ENCODE results near the gene EPHB1. TPM values are rescaled to one million over a fixed set of nuclear protein-coding genes. Genes with fewer than 3 reads are reported as not detected.

Gene EPHB1
- polyA plus RNA-seq, 3 donors = 5.1 to 6.2 (median 5.5) TPM

- no peak for DNase-seq (ENCODE audit: extremely low read depth in 1 of 11, low read depth in 9 of 11, low spot score in 4 of 11)
These were observed 123.4 kb downstream of the EPHB1 start for GRCh38 chr3:134918441-134918840.

- DNase-seq (ENCODE audit: extremely low read depth in 1 of 11, low read depth in 9 of 11, low spot score in 4 of 11) = no peak
These were observed 127.0 kb downstream of the EPHB1 start for GRCh38 chr3:134922101-134922500.

- DNase-seq (ENCODE audit: extremely low read depth in 1 of 11, low read depth in 9 of 11, low spot score in 4 of 11) = no peak
These were observed 127.8 kb downstream of the EPHB1 start for GRCh38 chr3:134922866-134923265.

GRCh38 chr3:134923286-134923685 lies 128.2 kb downstream of the EPHB1 start:
- no peak for DNase-seq (ENCODE audit: extremely low read depth in 1 of 11, low read depth in 9 of 11, low spot score in 4 of 11)

GRCh38 chr3:134927599-134927998 lies 132.5 kb downstream of the EPHB1 start:
- no peak for DNase-seq (ENCODE audit: extremely low read depth in 1 of 11, low read depth in 9 of 11, low spot score in 4 of 11)

- DNase-seq (ENCODE audit: extremely low read depth in 1 of 11, low read depth in 9 of 11, low spot score in 4 of 11) = no peak
These were observed 133.3 kb downstream of the EPHB1 start for GRCh38 chr3:134928392-134928791.

GRCh38 chr3:134928819-134929218 lies 133.8 kb downstream of the EPHB1 start:
- no peak for DNase-seq (ENCODE audit: extremely low read depth in 1 of 11, low read depth in 9 of 11, low spot score in 4 of 11)

- no peak for DNase-seq (ENCODE audit: extremely low read depth in 1 of 11, low read depth in 9 of 11, low spot score in 4 of 11)
These were observed 134.9 kb downstream of the EPHB1 start for GRCh38 chr3:134929976-134930375.

GRCh38 chr3:134931045-134931785 lies 136.2 kb downstream of the EPHB1 start:
- DNase-seq (ENCODE audit: extremely low read depth in 1 of 11, low read depth in 9 of 11, low spot score in 4 of 11) = no peak

- no peak for DNase-seq (ENCODE audit: extremely low read depth in 1 of 11, low read depth in 9 of 11, low spot score in 4 of 11)
These were observed 137.0 kb downstream of the EPHB1 start for GRCh38 chr3:134932035-134932434.

GRCh38 chr3:134933997-134934396 lies 138.9 kb downstream of the EPHB1 start:
- no peak for DNase-seq (ENCODE audit: extremely low read depth in 1 of 11, low read depth in 9 of 11, low spot score in 4 of 11)

GRCh38 chr3:134934933-134935332 lies 139.9 kb downstream of the EPHB1 start:
- DNase-seq (ENCODE audit: extremely low read depth in 1 of 11, low read depth in 9 of 11, low spot score in 4 of 11) = no peak

- DNase-seq (ENCODE audit: extremely low read depth in 1 of 11, low read depth in 9 of 11, low spot score in 4 of 11) = peak in 1 of 11 donors; percentile 11
These were observed 142.4 kb downstream of the EPHB1 start for GRCh38 chr3:134937256-134938028.

GRCh38 chr3:134938029-134938525 lies 143.0 kb downstream of the EPHB1 start:
- DNase-seq (ENCODE audit: extremely low read depth in 1 of 11, low read depth in 9 of 11, low spot score in 4 of 11) = no peak

- DNase-seq (ENCODE audit: extremely low read depth in 1 of 11, low read depth in 9 of 11, low spot score in 4 of 11) = no peak
These were observed 144.9 kb downstream of the EPHB1 start for GRCh38 chr3:134939978-134940377.

- DNase-seq (ENCODE audit: extremely low read depth in 1 of 11, low read depth in 9 of 11, low spot score in 4 of 11) = no peak
These were observed 146.8 kb downstream of the EPHB1 start for GRCh38 chr3:134941820-134942219.

- DNase-seq (ENCODE audit: extremely low read depth in 1 of 11, low read depth in 9 of 11, low spot score in 4 of 11) = no peak
These were observed 149.4 kb downstream of the EPHB1 start for GRCh38 chr3:134944429-134944828.

- DNase-seq (ENCODE audit: extremely low read depth in 1 of 11, low read depth in 9 of 11, low spot score in 4 of 11) = no peak
These were observed 154.1 kb downstream of the EPHB1 start for GRCh38 chr3:134949150-134949549.

GRCh38 chr3:134952371-134952770 lies 157.3 kb downstream of the EPHB1 start:
- no peak for DNase-seq (ENCODE audit: extremely low read depth in 1 of 11, low read depth in 9 of 11, low spot score in 4 of 11)

GRCh38 chr3:134955874-134956273 lies 160.8 kb downstream of the EPHB1 start:
- DNase-seq (ENCODE audit: extremely low read depth in 1 of 11, low read depth in 9 of 11, low spot score in 4 of 11) = no peak
